ENCODE results near the gene GALNT3. TPM values are rescaled to one million over a fixed set of nuclear protein-coding genes. Genes with fewer than 3 reads are reported as not detected.

Gene GALNT3
- total RNA-seq, 1 experiment from 2014 or later = 20.2 TPM

GRCh38 chr2:165839610-165840009 is 45.6 kb upstream of the GALNT3 start:
- CTCF ChIA-PET = no interaction called here
- Mint-ChIP-seq H3K9me3 (ENCODE audit: unreplicated experiment) (no peaks in the 10 kb centered on the region), H3K4me3 (ENCODE audit: unreplicated experiment) (no peak overlapping the region), H3K27me3 (ENCODE audit: insufficient read depth, unreplicated experiment) (no peaks in the 10 kb centered on the region), H3K36me3 (ENCODE audit: insufficient read depth, unreplicated experiment) (no peaks in the 10 kb centered on the region), H3K4me1 (ENCODE audit: insufficient read depth, unreplicated experiment) (peaks cover 4% of the 10 kb centered on the region), H3K27ac (ENCODE audit: low read depth, unreplicated experiment) (no peak overlapping the region)
- no TSS peak for BruUV-seq (replicated peaks)
- intact Hi-C loops (cut with micrococcal nuclease) = no loop called here
- TF ChIP-seq CTCF (IDR thresholded peaks at IDR 0.05; ENCODE audit: unreplicated experiment) = no peak
- DNase-seq (ENCODE audit: unreplicated experiment) = peak; percentile 17
- POLR2A ChIA-PET = interaction anchor here (0.6 to 2.1 kb wide), 2 partner anchors 47 to 175 kb away, joined by 3 to 4 read pairs; no protein-coding TSS in a partner anchor

- POLR2A ChIA-PET = no interaction called here
- BruUV-seq (replicated peaks) = no TSS peak
Measured at GRCh38 chr2:165837122-165837521, 43.1 kb upstream of the GALNT3 start.

GRCh38 chr2:165835363-165835762 is 41.3 kb upstream of the GALNT3 start:
- DNase-seq (ENCODE audit: unreplicated experiment) = no peak
- TF ChIP-seq CTCF (IDR thresholded peaks at IDR 0.05; ENCODE audit: unreplicated experiment) = no peak
- H3K4me1 Mint-ChIP-seq (ENCODE audit: insufficient read depth, unreplicated experiment) = peaks cover 14% of the 10 kb centered on the region
- no peaks in the 10 kb centered on the region for H3K27me3 Mint-ChIP-seq (ENCODE audit: insufficient read depth, unreplicated experiment)
- no peak overlapping the region for H3K4me3 Mint-ChIP-seq (ENCODE audit: unreplicated experiment)
- no TSS peak for BruUV-seq (replicated peaks)
- no peak overlapping the region for H3K27ac Mint-ChIP-seq (ENCODE audit: low read depth, unreplicated experiment)
- POLR2A ChIA-PET = interaction anchor here (1.3 to 2.2 kb wide), 2 partner anchors 11 to 41 kb away, joined by 4 to 6 read pairs; partner anchors contain the start of gene GALNT3
- intact Hi-C loops (cut with micrococcal nuclease) = no loop called here
- no peaks in the 10 kb centered on the region for H3K9me3 Mint-ChIP-seq (ENCODE audit: unreplicated experiment)
- H3K36me3 Mint-ChIP-seq (ENCODE audit: insufficient read depth, unreplicated experiment) = no peaks in the 10 kb centered on the region
- CTCF ChIA-PET = interaction anchor here (0.6 to 0.7 kb wide), 3 partner anchors 120 to 1461 kb away, joined by 3 to 4 read pairs (median 3); no protein-coding TSS in a partner anchor

More at GRCh38 chr2:165837122-165837521, 43.1 kb upstream of the GALNT3 start:
- H3K4me1 Mint-ChIP-seq (ENCODE audit: insufficient read depth, unreplicated experiment) = peaks cover 14% of the 10 kb centered on the region
- no peaks in the 10 kb centered on the region for H3K36me3 Mint-ChIP-seq (ENCODE audit: insufficient read depth, unreplicated experiment)
- peak; percentile 63 for DNase-seq (ENCODE audit: unreplicated experiment)
- TF ChIP-seq CTCF (IDR thresholded peaks at IDR 0.05; ENCODE audit: unreplicated experiment) = no peak
- CTCF ChIA-PET = no interaction called here
- intact Hi-C loops (cut with micrococcal nuclease) = no loop called here
- H3K9me3 Mint-ChIP-seq (ENCODE audit: unreplicated experiment) = no peaks in the 10 kb centered on the region
- no peaks in the 10 kb centered on the region for H3K27me3 Mint-ChIP-seq (ENCODE audit: insufficient read depth, unreplicated experiment)
- no peak overlapping the region for H3K4me3 Mint-ChIP-seq (ENCODE audit: unreplicated experiment)
- H3K27ac Mint-ChIP-seq (ENCODE audit: low read depth, unreplicated experiment) = no peak overlapping the region

GRCh38 chr2:165833156-165833555 is 39.1 kb upstream of the GALNT3 start:
- no peak for TF ChIP-seq CTCF (IDR thresholded peaks at IDR 0.05; ENCODE audit: unreplicated experiment)
- H3K4me1 Mint-ChIP-seq (ENCODE audit: insufficient read depth, unreplicated experiment) = peaks cover 10% of the 10 kb centered on the region
- ChIA-PET CTCF (no interaction called here), POLR2A (interaction anchor here (1.3 kb wide), 1 partner anchor 39 kb away, joined by 5 read pairs; the partner anchor contains the start of gene GALNT3)
- H3K27ac Mint-ChIP-seq (ENCODE audit: low read depth, unreplicated experiment) = peak overlapping the region; percentile 9
- H3K4me3 Mint-ChIP-seq (ENCODE audit: unreplicated experiment) = no peak overlapping the region
- H3K9me3 Mint-ChIP-seq (ENCODE audit: unreplicated experiment) = no peaks in the 10 kb centered on the region
- peak; percentile 74 for DNase-seq (ENCODE audit: unreplicated experiment)
- H3K36me3 Mint-ChIP-seq (ENCODE audit: insufficient read depth, unreplicated experiment) = no peaks in the 10 kb centered on the region
- no TSS peak for BruUV-seq (replicated peaks)
- intact Hi-C loops (cut with micrococcal nuclease) = no loop called here
- H3K27me3 Mint-ChIP-seq (ENCODE audit: insufficient read depth, unreplicated experiment) = no peaks in the 10 kb centered on the region

All from MCF 10A (cell line).